ENCODE data around the gene SLC35E2B.
"Not testable (repeated sequence)": the region's sequence is repeated elsewhere in the genome, so short reads cannot be mapped to it uniquely, and the experiment has no call there.

- not testable (repeated sequence) for TF ChIP-seq CTCF, POLR2A (IDR thresholded peaks at IDR 0.05)
Measured at GRCh38 chr1:1664318-1664717, 28.3 kb downstream of the SLC35E2B start.

Data from body of pancreas (tissue), 4 donors.